ENCODE results near the gene FAM216A. TPM values are rescaled to one million over a fixed set of nuclear protein-coding genes. Genes with fewer than 3 reads are reported as not detected.

Gene FAM216A
- total and polyA plus RNA-seq, 9 of the 15 experiments (the other 6 are each of a cell fraction or from before 2014, with no cell fraction given) = 17.2 to 96.9 (median 48.5) TPM

DNA sequence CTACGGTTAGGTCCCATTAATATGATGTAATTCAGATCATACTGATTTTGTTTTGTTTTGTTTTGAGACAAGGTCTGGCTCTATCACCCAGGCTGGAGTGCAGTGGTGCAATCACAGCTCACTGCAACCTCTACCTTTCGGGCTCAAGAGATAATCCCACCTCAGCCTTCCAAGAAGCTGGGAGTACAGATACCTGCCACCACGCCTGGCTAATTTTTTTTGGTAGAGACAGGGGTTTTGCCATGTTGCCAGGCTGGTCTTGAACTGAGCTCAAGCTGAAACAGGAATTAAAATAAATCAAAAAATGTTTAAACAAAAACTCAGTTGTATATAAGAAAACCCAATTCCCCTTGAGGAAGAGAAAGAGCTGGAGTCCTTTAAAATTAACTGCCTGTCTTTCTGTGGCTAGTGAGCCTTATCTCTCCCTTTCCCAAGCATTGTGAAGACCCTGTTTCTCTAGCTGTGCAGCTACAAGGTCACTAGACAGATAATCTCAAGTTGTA is 47.4 kb upstream of the FAM216A start (continued):
- TF ChIP-seq ZNF76 (CRISPR knock-in tag; IDR thresholded peaks at IDR 0.05; ENCODE audit: borderline replicate concordance) = no peak
- TF ChIP-seq TCF15 (CRISPR knock-in tag; IDR thresholded peaks at IDR 0.05) = no peak
- TF ChIP-seq MCM5 (IDR thresholded peaks at IDR 0.05; ENCODE audit: low read depth) = no peak
- TF ChIP-seq BACH1 (tag; IDR thresholded peaks at IDR 0.05) = no peak
- TF ChIP-seq YBX1 (IDR thresholded peaks at IDR 0.05) = no peak
- TF ChIP-seq PCBP2 (IDR thresholded peaks at IDR 0.05; ENCODE audit: low read depth, low read length, poor library complexity, severe bottlenecking) = no peak
- TF ChIP-seq MXD1 (CRISPR knock-in tag; IDR thresholded peaks at IDR 0.05; ENCODE audit: borderline replicate concordance, poor library complexity, severe bottlenecking) = no peak
- TF ChIP-seq SIRT6 (IDR thresholded peaks at IDR 0.05; ENCODE audit: low read depth, low read length) = no peak
- TF ChIP-seq, protein P1, sequence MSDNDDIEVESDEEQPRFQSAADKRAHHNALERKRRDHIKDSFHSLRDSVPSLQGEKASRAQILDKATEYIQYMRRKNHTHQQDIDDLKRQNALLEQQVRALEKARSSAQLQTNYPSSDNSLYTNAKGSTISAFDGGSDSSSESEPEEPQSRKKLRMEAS (CRISPR knock-in tag; IDR thresholded peaks at IDR 0.05) = no peak
- TF ChIP-seq TRIM28 (IDR thresholded peaks at IDR 0.05) = no peak
- TF ChIP-seq DACH1 (IDR thresholded peaks at IDR 0.05; ENCODE audit: partially characterized antibody) = no peak
- TF ChIP-seq, protein P2, sequence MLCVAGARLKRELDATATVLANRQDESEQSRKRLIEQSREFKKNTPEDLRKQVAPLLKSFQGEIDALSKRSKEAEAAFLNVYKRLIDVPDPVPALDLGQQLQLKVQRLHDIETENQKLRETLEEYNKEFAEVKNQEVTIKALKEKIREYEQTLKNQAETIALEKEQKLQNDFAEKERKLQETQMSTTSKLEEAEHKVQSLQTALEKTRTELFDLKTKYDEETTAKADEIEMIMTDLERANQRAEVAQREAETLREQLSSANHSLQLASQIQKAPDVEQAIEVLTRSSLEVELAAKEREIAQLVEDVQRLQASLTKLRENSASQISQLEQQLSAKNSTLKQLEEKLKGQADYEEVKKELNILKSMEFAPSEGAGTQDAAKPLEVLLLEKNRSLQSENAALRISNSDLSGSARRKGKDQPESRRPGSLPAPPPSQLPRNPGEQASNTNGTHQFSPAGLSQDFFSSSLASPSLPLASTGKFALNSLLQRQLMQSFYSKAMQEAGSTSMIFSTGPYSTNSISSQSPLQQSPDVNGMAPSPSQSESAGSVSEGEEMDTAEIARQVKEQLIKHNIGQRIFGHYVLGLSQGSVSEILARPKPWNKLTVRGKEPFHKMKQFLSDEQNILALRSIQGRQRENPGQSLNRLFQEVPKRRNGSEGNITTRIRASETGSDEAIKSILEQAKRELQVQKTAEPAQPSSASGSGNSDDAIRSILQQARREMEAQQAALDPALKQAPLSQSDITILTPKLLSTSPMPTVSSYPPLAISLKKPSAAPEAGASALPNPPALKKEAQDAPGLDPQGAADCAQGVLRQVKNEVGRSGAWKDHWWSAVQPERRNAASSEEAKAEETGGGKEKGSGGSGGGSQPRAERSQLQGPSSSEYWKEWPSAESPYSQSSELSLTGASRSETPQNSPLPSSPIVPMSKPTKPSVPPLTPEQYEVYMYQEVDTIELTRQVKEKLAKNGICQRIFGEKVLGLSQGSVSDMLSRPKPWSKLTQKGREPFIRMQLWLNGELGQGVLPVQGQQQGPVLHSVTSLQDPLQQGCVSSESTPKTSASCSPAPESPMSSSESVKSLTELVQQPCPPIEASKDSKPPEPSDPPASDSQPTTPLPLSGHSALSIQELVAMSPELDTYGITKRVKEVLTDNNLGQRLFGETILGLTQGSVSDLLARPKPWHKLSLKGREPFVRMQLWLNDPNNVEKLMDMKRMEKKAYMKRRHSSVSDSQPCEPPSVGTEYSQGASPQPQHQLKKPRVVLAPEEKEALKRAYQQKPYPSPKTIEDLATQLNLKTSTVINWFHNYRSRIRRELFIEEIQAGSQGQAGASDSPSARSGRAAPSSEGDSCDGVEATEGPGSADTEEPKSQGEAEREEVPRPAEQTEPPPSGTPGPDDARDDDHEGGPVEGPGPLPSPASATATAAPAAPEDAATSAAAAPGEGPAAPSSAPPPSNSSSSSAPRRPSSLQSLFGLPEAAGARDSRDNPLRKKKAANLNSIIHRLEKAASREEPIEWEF (CRISPR knock-in tag; IDR thresholded peaks at IDR 0.05) = no peak
- TF ChIP-seq POLR2G (IDR thresholded peaks at IDR 0.05; ENCODE audit: low read depth, low read length) = no peak
- peak; percentile 90 for TF ChIP-seq TAL1 (IDR thresholded peaks at IDR 0.05)
- no peak for TF ChIP-seq EZH2 (IDR thresholded peaks at IDR 0.05; ENCODE audit: borderline replicate concordance, low read depth, low read length)
- TF ChIP-seq USF1 (CRISPR knock-in tag; IDR thresholded peaks at IDR 0.05) = no peak
- TF ChIP-seq, protein P3, sequence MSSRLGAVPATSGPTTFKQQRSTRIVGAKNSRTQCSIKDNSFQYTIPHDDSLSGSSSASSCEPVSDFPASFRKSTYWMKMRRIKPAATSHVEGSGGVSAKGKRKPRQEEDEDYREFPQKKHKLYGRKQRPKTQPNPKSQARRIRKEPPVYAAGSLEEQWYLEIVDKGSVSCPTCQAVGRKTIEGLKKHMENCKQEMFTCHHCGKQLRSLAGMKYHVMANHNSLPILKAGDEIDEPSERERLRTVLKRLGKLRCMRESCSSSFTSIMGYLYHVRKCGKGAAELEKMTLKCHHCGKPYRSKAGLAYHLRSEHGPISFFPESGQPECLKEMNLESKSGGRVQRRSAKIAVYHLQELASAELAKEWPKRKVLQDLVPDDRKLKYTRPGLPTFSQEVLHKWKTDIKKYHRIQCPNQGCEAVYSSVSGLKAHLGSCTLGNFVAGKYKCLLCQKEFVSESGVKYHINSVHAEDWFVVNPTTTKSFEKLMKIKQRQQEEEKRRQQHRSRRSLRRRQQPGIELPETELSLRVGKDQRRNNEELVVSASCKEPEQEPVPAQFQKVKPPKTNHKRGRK (tag; IDR thresholded peaks at IDR 0.05) = no peak
- no peak for TF ChIP-seq MLX (CRISPR knock-in tag; conservative IDR thresholded peaks at IDR 0.05)

Data from K562 (cell line).